C4-2B (cell line): ENCODE data around the gene PROSER2.

ENCODE experiments used
- H3K27ac ChIP-seq: fragments of 450-650 bp; 2 replicates; pipeline ENCODE4 v1.5.1; 2017
- ZFX ChIP-seq: fragments of 450-650 bp; IDR thresholded peaks from 2 replicates; pipeline ENCODE4 v1.6.1; 2017
- TF ChIP-seq, protein P1 (sequence below): fragments of 450-650 bp; conservative IDR thresholded peaks from 2 replicates; pipeline ENCODE4 v1.5.1; 2017; ENCODE audit warnings: mild to moderate bottlenecking

The PROSER2 gene

DNA sequence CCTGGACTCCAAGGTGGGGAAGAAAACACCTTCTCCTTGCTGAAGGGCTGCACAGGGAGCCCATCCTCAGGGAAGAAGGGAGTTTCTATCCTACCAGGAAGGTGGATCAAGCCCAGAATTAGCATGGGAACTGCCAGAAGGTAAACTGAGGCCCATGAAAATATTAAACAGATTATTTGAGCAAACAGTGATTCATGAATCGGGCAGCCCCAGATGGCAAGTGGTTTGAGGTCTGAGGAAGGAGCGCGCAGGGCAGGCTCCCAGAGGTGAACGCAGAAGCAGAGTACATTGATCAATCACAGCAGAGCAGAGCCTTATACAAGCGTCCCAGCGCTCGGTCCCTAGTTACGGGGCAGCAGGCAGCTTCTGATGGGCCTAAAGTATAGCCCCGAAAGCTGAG lies 35.8 kb upstream of the PROSER2 start:
- no peak for TF ChIP-seq ZFX
- TF ChIP-seq, protein P1, sequence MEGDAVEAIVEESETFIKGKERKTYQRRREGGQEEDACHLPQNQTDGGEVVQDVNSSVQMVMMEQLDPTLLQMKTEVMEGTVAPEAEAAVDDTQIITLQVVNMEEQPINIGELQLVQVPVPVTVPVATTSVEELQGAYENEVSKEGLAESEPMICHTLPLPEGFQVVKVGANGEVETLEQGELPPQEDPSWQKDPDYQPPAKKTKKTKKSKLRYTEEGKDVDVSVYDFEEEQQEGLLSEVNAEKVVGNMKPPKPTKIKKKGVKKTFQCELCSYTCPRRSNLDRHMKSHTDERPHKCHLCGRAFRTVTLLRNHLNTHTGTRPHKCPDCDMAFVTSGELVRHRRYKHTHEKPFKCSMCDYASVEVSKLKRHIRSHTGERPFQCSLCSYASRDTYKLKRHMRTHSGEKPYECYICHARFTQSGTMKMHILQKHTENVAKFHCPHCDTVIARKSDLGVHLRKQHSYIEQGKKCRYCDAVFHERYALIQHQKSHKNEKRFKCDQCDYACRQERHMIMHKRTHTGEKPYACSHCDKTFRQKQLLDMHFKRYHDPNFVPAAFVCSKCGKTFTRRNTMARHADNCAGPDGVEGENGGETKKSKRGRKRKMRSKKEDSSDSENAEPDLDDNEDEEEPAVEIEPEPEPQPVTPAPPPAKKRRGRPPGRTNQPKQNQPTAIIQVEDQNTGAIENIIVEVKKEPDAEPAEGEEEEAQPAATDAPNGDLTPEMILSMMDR: no peak
- H3K27ac ChIP-seq: no peak overlapping the region

DNA sequence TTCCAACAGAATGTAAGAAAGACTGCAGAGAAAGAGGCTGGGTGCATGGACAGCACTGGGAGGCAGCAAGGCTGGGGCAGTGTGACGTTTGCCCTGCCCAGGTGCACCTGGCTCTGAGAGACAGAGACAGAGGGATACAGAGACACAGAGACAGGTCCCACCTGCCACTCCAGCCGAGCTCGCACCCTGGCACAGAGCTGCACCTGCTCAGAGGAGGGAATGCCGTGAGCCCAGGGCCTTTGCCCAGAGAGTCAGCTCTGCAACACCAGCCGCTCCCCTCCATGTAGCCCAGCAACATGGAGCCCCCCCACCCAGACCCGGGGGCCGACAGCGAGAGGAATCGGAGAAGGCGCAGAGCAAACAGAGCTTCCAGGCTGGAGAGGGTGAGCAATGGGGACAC lies 35.3 kb upstream of the PROSER2 start:
- no peak for TF ChIP-seq ZFX
- TF ChIP-seq, protein P1: no peak
- no peak overlapping the region for H3K27ac ChIP-seq

DNA sequence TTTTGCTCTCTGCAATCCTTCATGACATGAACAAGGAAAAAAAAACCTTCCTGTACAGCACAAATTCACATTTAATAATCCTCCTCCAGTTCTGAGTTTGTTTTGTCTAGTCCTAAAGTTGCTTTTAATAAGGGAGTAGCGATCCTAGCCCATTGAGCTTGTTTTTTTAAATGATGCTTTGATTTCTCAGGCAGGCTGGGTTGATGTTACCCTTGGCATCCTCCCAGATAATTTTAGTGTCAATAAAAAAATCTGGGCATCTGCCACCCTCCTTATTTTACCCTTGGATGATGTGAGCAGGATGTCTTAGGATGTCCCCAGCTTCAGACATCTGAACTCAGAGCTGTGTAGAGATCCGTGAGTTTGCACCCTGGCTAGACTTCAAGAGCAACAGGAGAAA lies 33.9 kb upstream of the PROSER2 start:
- no peak overlapping the region for H3K27ac ChIP-seq
- TF ChIP-seq ZFX: no peak
- TF ChIP-seq, protein P1: no peak

DNA sequence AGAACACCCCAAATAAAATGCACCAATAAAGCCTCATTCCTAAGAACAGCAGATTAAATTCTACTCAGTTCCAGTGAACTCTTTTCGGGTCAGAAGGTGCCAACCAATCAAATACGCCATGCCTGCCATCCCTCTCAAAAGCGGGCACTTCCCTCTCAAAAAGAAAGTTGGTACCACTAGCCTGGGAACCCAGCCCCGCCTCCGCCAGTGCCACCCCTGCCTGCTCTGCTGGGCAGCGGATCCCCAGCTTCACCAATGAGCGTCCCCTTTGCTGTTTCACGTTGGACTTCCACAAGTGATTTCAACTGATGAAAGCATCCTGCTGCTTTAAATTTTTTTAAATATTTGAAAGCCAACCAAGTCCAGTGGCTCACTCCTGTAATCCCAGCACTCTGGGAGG lies 33.2 kb upstream of the PROSER2 start:
- TF ChIP-seq, protein P1: no peak
- TF ChIP-seq ZFX: no peak
- H3K27ac ChIP-seq: no peak overlapping the region

DNA sequence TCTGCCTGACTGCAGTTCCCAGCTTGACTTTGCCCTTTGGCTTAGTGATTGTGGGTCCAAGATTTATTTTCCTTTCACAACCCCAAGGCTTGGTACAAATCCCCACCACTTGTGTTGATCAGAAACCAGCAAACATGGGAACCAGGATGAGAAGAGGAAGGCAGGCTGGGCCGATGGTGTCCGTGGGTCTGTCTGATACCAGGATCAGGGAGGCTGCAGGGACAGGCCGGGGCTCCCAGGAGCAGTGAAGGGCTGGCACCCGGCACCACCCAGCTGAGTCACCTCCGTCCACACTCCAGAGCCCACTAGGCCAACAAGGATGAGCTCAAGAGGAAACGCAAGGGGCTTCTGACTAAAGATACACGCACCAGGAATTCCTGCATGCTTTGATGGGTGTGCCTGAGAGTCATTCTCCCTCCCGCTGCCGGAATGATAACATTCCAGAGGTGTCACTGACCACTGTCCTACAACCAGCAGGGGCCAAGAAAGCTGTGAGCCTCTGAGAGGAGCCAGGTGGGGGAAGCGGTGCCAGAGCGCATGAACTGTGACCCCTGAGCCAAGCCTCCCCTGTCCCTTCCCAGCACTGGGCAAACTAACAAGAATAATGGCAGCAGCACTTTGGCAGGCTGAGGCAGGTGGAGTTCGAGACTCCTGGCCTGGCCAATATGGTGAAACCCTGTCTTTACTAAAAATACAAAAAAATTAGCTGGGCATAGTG lies 29.2 kb upstream of the PROSER2 start:
- TF ChIP-seq, protein P1: no peak
- no peak for TF ChIP-seq ZFX

DNA sequence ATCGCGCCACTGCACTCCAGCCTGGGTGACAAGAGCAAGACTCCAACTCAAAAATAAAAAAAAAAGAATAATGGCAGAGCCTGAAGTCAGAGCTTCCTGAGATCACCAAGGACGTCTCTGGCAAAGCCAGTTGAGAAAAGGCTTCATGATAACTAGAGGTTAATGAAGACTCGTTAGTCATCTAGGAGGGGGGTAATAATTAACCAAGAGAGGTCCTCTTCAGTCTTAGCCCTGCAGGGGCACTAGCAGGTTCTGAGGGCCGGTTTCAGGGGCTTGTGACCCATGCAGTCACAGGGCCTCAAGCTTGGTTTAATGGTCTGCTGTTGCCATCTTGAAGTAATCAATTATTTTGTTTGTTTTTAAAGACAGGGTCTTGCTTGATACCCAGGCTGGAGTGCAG lies 28.6 kb upstream of the PROSER2 start:
- TF ChIP-seq, protein P1: no peak
- no peak for TF ChIP-seq ZFX
- no peak overlapping the region for H3K27ac ChIP-seq

More for the DNA sequence above, 29.2 kb upstream of the PROSER2 start:
- no peak overlapping the region for H3K27ac ChIP-seq

DNA sequence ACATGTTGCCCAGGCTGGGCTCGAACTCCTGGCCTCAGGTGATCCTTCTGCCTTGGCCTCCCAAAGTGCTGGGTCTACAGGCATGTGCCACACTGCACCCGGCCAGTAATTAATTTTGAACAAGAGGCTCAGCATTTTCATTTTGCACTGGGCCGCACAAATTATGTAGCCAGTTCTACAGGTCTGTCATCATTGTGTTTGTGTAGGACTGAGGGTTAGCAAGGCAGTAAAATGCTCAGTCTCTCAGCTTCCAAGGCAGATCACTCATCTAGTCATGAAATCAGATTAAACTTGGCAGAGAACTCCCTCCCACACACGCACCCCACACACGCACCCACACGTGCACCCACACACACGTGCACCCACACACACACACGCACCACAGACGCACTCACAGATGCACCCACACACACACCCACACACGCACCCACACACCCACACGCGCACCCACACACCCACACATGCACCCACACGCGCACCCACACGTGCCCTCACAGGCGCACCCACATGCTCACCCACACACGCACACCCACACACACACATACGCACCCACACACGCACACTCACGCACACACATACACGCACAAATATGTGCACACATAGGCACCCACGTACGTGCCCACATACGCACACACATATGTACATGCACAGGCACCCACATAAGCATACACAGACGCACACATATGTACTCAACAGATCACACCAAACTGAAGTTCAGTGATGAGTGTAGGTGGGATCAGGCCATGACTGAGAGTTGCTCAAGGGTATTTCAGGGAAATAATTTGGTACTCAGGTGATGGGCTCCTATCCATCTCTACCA lies 27.8 kb upstream of the PROSER2 start:
- TF ChIP-seq, protein P1: no peak
- no peak for TF ChIP-seq ZFX
- no peak overlapping the region for H3K27ac ChIP-seq
